ENCODE results near the gene CA4. TPM values are rescaled to one million over a fixed set of nuclear protein-coding genes. Genes with fewer than 3 reads are reported as not detected.

CA4 gene
- total and polyA plus RNA-seq, 2 of the 8 experiments (the other 6 are each of a cell fraction or from before 2014, with no cell fraction given), result 3.6 to 4.2 TPM

GRCh38 chr17:60169921-60170817 lies 20.4 kb downstream of the CA4 start (continued):
- TF ChIP-seq, protein P1, sequence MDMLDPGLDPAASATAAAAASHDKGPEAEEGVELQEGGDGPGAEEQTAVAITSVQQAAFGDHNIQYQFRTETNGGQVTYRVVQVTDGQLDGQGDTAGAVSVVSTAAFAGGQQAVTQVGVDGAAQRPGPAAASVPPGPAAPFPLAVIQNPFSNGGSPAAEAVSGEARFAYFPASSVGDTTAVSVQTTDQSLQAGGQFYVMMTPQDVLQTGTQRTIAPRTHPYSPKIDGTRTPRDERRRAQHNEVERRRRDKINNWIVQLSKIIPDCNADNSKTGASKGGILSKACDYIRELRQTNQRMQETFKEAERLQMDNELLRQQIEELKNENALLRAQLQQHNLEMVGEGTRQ (IDR thresholded peaks at IDR 0.05; ENCODE audit: low read length), result no peak
- no peak for TF ChIP-seq TBP (IDR thresholded peaks at IDR 0.05; ENCODE audit: low read depth, low read length)
- TF ChIP-seq NRF1 (IDR thresholded peaks at IDR 0.05; ENCODE audit: low read depth, low read length), result no peak
- TF ChIP-seq KDM1A (IDR thresholded peaks at IDR 0.05; ENCODE audit: borderline replicate concordance, low read length), result no peak
- TF ChIP-seq SIRT6 (IDR thresholded peaks at IDR 0.05; ENCODE audit: low read length), result no peak
- no peak for TF ChIP-seq JUN (IDR thresholded peaks at IDR 0.05; ENCODE audit: low read depth, low read length)
- no peak for TF ChIP-seq JUND (IDR thresholded peaks at IDR 0.05; ENCODE audit: low read length)
- TF ChIP-seq, protein P2, sequence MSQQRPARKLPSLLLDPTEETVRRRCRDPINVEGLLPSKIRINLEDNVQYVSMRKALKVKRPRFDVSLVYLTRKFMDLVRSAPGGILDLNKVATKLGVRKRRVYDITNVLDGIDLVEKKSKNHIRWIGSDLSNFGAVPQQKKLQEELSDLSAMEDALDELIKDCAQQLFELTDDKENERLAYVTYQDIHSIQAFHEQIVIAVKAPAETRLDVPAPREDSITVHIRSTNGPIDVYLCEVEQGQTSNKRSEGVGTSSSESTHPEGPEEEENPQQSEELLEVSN (IDR thresholded peaks at IDR 0.05), result no peak
